H9 (cell line): ENCODE data around the gene UNC5C. TPM values are rescaled to one million over a fixed set of nuclear protein-coding genes. Genes with fewer than 3 reads are reported as not detected.

ENCODE experiments used
- DNase-seq: peaks from one replicate; pipeline ENCODE4 v3.0.0-alpha.2; 2017
- H2AFZ ChIP-seq: one replicate; pipeline ENCODE4 v1.6.1; 2013; ENCODE audit warnings: mild to moderate bottlenecking, low read length, control low read depth, moderate library complexity
- H2AK5ac ChIP-seq: 2 replicates; pipeline ENCODE4 v1.6.1; 2013; ENCODE audit warnings: low read length, control low read depth, mixed read lengths; ENCODE audit not compliant: insufficient read length
- H2BK120ac ChIP-seq: one replicate; pipeline ENCODE4 v1.6.1; 2013; ENCODE audit warnings: low read depth, mild to moderate bottlenecking, low read length, control low read depth, inconsistent platforms; ENCODE audit not compliant: poor library complexity, severe bottlenecking
- H2BK12ac ChIP-seq: 2 replicates; pipeline ENCODE4 v1.6.1; 2013; ENCODE audit warnings: low read length, control low read depth, mixed read lengths, low read depth; ENCODE audit not compliant: insufficient read length
- H2BK15ac ChIP-seq: 2 replicates; pipeline ENCODE4 v1.6.1; 2013; ENCODE audit warnings: low read depth, low read length, control low read depth
- H2BK20ac ChIP-seq: one replicate; pipeline ENCODE4 v1.6.1; 2013; ENCODE audit warnings: low read depth, mild to moderate bottlenecking, low read length, control low read depth, inconsistent platforms; ENCODE audit not compliant: poor library complexity, severe bottlenecking
- H2BK5ac ChIP-seq: 2 replicates; pipeline ENCODE4 v1.6.1; 2013; ENCODE audit warnings: low read length, control low read depth, mixed read lengths; ENCODE audit not compliant: insufficient read length
- H3K14ac ChIP-seq: 2 replicates; pipeline ENCODE4 v1.6.1; 2013; ENCODE audit warnings: low read length, control low read depth; ENCODE audit not compliant: insufficient read depth
- H3K18ac ChIP-seq: 2 replicates; pipeline ENCODE4 v1.6.1; 2013; ENCODE audit warnings: low read depth, mild to moderate bottlenecking, mixed read lengths, low read length, control low read depth; ENCODE audit not compliant: insufficient read length
- H3K23ac ChIP-seq: 2 replicates; pipeline ENCODE4 v1.6.1; 2013; ENCODE audit warnings: low read length, control low read depth, mixed read lengths, low read depth; ENCODE audit not compliant: insufficient read length
- H3K23me2 ChIP-seq: 2 replicates; pipeline ENCODE4 v1.6.1; 2013; ENCODE audit warnings: low read depth, mild to moderate bottlenecking, mixed read lengths, low read length, control low read depth; ENCODE audit not compliant: insufficient read length, poor library complexity, severe bottlenecking
- H3K27ac ChIP-seq: 2 replicates; pipeline ENCODE4 v1.5.1; 2013; ENCODE audit warnings: low read length, control low read depth, mixed read lengths, low read depth; ENCODE audit not compliant: insufficient read length
- H3K27me3 ChIP-seq: 2 replicates; pipeline ENCODE4 v1.6.1; 2013; ENCODE audit warnings: low read length, control low read depth, inconsistent platforms; ENCODE audit not compliant: insufficient read depth
- H3K4ac ChIP-seq: 2 replicates; pipeline ENCODE4 v1.6.1; 2013; ENCODE audit warnings: low read depth, mild to moderate bottlenecking, control low read depth, inconsistent platforms, low read length, moderate library complexity
- H3K4me1 ChIP-seq: 2 replicates; pipeline ENCODE4 v1.6.1; 2013; ENCODE audit warnings: low read length, control low read depth, inconsistent platforms; ENCODE audit not compliant: insufficient read depth
- H3K4me2 ChIP-seq: 2 replicates; pipeline ENCODE4 v1.6.1; 2013; ENCODE audit warnings: low read length, control low read depth, mixed read lengths; ENCODE audit not compliant: insufficient read length, insufficient read depth
- H3K56ac ChIP-seq: 2 replicates; pipeline ENCODE4 v1.6.1; 2013; ENCODE audit warnings: low read depth, mild to moderate bottlenecking, mixed read lengths, low read length, control low read depth; ENCODE audit not compliant: insufficient read length
- H3K79me1 ChIP-seq: 2 replicates; pipeline ENCODE4 v1.6.1; 2013; ENCODE audit warnings: low read depth, mild to moderate bottlenecking, moderate library complexity, low read length, control low read depth, inconsistent platforms; ENCODE audit not compliant: insufficient read depth, poor library complexity, severe bottlenecking
- H3K79me2 ChIP-seq: 2 replicates; pipeline ENCODE4 v1.6.1; 2013; ENCODE audit warnings: low read length, control low read depth, inconsistent platforms; ENCODE audit not compliant: insufficient read depth
- H3K9ac ChIP-seq: 2 replicates; pipeline ENCODE4 v1.6.1; 2013; ENCODE audit warnings: low read length, control low read depth, mixed read lengths; ENCODE audit not compliant: insufficient read length; ENCODE audit errors: extremely low read depth
- H3K9me3 ChIP-seq: one replicate; pipeline ENCODE4 v1.6.1; 2013; ENCODE audit warnings: low read depth, low read length, inconsistent platforms; ENCODE audit not compliant: control insufficient read depth
- H3T11ph ChIP-seq: one replicate; pipeline ENCODE4 v1.6.1; 2013; ENCODE audit warnings: mild to moderate bottlenecking, low read length, control low read depth, inconsistent platforms
- H4K20me1 ChIP-seq: one replicate; pipeline ENCODE4 v1.6.1; 2013; ENCODE audit not compliant: control insufficient read depth, insufficient read length, insufficient read depth
- H4K5ac ChIP-seq: 2 replicates; pipeline ENCODE4 v1.6.1; 2013; ENCODE audit warnings: low read depth, mild to moderate bottlenecking, mixed read lengths, low read length, control low read depth; ENCODE audit not compliant: insufficient read length
- H4K8ac ChIP-seq: replicated peaks from 2 replicates; pipeline ENCODE4 v1.6.1; 2013; ENCODE audit warnings: low read length, control low read depth, mixed read lengths, low read depth; ENCODE audit not compliant: insufficient read length
- H4K91ac ChIP-seq: 2 replicates; pipeline ENCODE4 v1.6.1; 2013; ENCODE audit warnings: low read depth, mild to moderate bottlenecking, moderate library complexity, mixed read lengths, low read length, control low read depth; ENCODE audit not compliant: insufficient read length
- H3K27ac Mint-ChIP-seq, 3 experiments: 2 replicates in 2 of 3; 3 replicates in 1 of 3; pipeline ENCODE4 v1.8.0; 2020 to 2021; ENCODE audit warnings: mixed read lengths in 3 of 3, mild to moderate bottlenecking in 1 of 3, moderate library complexity in 1 of 3
- H3K27me3 Mint-ChIP-seq: 2 replicates; pipeline ENCODE4 v1.8.0; 2021; ENCODE audit warnings: low read depth, mild to moderate bottlenecking, moderate library complexity, mixed read lengths
- H3K36me3 Mint-ChIP-seq, 3 experiments: 2 replicates in 2 of 3; 3 replicates in 1 of 3; pipeline ENCODE4 v1.8.0; 2020 to 2021; ENCODE audit warnings: low read depth in 3 of 3, mixed read lengths in 3 of 3; ENCODE audit not compliant: insufficient read depth in 1 of 3
- H3K4me1 Mint-ChIP-seq, 2 experiments: 2 replicates each; pipeline ENCODE4 v1.8.0; 2020; ENCODE audit warnings: mixed read lengths in 2 of 2
- H3K4me3 Mint-ChIP-seq, 2 experiments: 2 replicates in 1 of 2; 3 replicates in 1 of 2; pipeline ENCODE4 v1.8.0; 2020 to 2021; ENCODE audit warnings: mild to moderate bottlenecking in 2 of 2, mixed read lengths in 2 of 2, moderate library complexity in 1 of 2
- H3K9me3 Mint-ChIP-seq, 2 experiments: 2 replicates in 1 of 2; 3 replicates in 1 of 2; pipeline ENCODE4 v1.8.0; 2020; ENCODE audit warnings: mild to moderate bottlenecking in 2 of 2, mixed read lengths in 2 of 2, moderate library complexity in 1 of 2
- CTCF ChIP-seq: fragments of 200-600 bp; sonication (generic); conservative IDR thresholded peaks from 3 replicates; pipeline ENCODE4 v1.8.0; 2021; ENCODE audit warnings: antibody characterized with exemption, mild to moderate bottlenecking
- WGBS: extraction: QIAGEN DNeasy Blood & Tissue Kit; methylation state at CpG from one replicate; pipeline ENCODE4 v1.1.7; 2013; ENCODE audit warnings: missing lambda C conversion rate, low lambda C conversion rate, mixed read lengths; ENCODE audit not compliant: insufficient read length; ENCODE audit errors: extremely low coverage; 5-methylcytosine and 5-hydroxymethylcytosine counted together
- total RNA-seq: library from RNA; stranded (reverse); gene quantifications from 2 replicates; pipeline ENCODE4 v1.2.1, GENCODE V29; 2021

The UNC5C gene
- total RNA-seq, 1 experiment from 2014 or later, result not detected

GRCh38 chr4:95560774-95561173 lies 12.0 kb upstream of the UNC5C start:
- Histone ChIP-seq H3K4me2 (no peak overlapping the region), H2BK5ac (no peak overlapping the region), H3K27ac (no peak overlapping the region), H3K9ac (no peak overlapping the region), H4K91ac (no peak overlapping the region), H3K56ac (no peak overlapping the region), H2BK12ac (no peak overlapping the region), H3K4me1 (no peaks in the 10 kb centered on the region), H2AK5ac (no peak overlapping the region), H2BK120ac (no peak overlapping the region), H3K18ac (no peak overlapping the region), H3K27me3 (no peaks in the 10 kb centered on the region), H4K5ac (no peak overlapping the region), H3T11ph (no peak overlapping the region), H3K14ac (no peak overlapping the region), H4K20me1 (no peaks in the 10 kb centered on the region), H2BK15ac (no peak overlapping the region), H3K4ac (no peak overlapping the region), H4K8ac (no peak overlapping the region), H3K9me3 (no peaks in the 10 kb centered on the region), H3K79me2 (no peaks in the 10 kb centered on the region), H3K23ac (no peak overlapping the region), H2BK20ac (no peak overlapping the region), H3K79me1 (no peaks in the 10 kb centered on the region), H3K23me2 (no peaks in the 10 kb centered on the region), H2AFZ (no peak overlapping the region)
- peaks cover 0 to 8% of the 10 kb centered on the region in 2 experiments; a peak in 1 of 4 replicates for H3K4me1 Mint-ChIP-seq
- no peaks in the 10 kb centered on the region for H3K36me3 Mint-ChIP-seq
- no peak overlapping the region for H3K4me3 Mint-ChIP-seq
- no peak for TF ChIP-seq CTCF
- no peaks in the 10 kb centered on the region for H3K27me3 Mint-ChIP-seq
- no peak for DNase-seq
- no peak overlapping the region for H3K27ac Mint-ChIP-seq
- WGBS, result no CpG with 5 or more reads among the region's 1 CpG
- no peaks in the 10 kb centered on the region for H3K9me3 Mint-ChIP-seq
